SK-N-SH (cell line): Measurements from ENCODE around the gene DDX31. TPM values are rescaled to one million over a fixed set of nuclear protein-coding genes. Genes with fewer than 3 reads are reported as not detected.

ENCODE experiments used
- CTCF ChIA-PET: fragments of 300-600, 350-600 bp; formaldehyde crosslinking; extraction: SDS; loops from one replicate; lab custom pipeline; 2021; lab: Yijun Ruan, JAX
- POLR2A ChIA-PET: fragments of 350-600 bp; sonication (Branson Sonifier 250); formaldehyde crosslinking; extraction: SDS; loops from one replicate; lab custom pipeline; 2020; ENCODE audit warnings: antibody characterized with exemption, inconsistent platforms; lab: Yijun Ruan, JAX
- DNase-seq: peaks from one replicate; pipeline ENCODE4 v3.0.0; 2012
- H2AFZ ChIP-seq: fragments of 200-600 bp; sonication (generic); 2 replicates; pipeline ENCODE4 v1.8.1; 2016; ENCODE audit warnings: antibody characterized with exemption, mild to moderate bottlenecking, low read depth
- H3F3A ChIP-seq: fragments of 200-600 bp; sonication (generic); replicated peaks from 2 replicates; pipeline ENCODE3; 2016; ENCODE audit warnings: antibody characterized with exemption, mild to moderate bottlenecking; ENCODE audit not compliant: insufficient read depth
- H3K27ac ChIP-seq, 2 experiments: fragments of 200-500 bp in 1 of 2; fragments of 200-600 bp in 1 of 2; sonication (Bioruptor generic) in 1 of 2; sonication (generic), shearing (Covaris generic) in 1 of 2; 2 replicates each; pipeline versions ENCODE4 v1.5.1 to v1.6.1; 2014 to 2016; ENCODE audit warnings: low read depth in 2 of 2, inconsistent platforms in 1 of 2, low read length in 1 of 2, mild to moderate bottlenecking in 1 of 2, mixed read lengths in 1 of 2
- H3K27me3 ChIP-seq: fragments of 200-600 bp; sonication (generic), shearing (Covaris generic); 2 replicates; pipeline ENCODE4 v1.6.1; 2016; ENCODE audit warnings: mixed run types; ENCODE audit not compliant: insufficient read depth
- H3K36me3 ChIP-seq, 2 experiments: fragments of 200-500 bp in 1 of 2; fragments of 200-600 bp in 1 of 2; sonication (Bioruptor generic) in 1 of 2; sonication (generic) in 1 of 2; replicated peaks in 1 of 2; 2 replicates each; pipeline versions ENCODE3 to v1.5.1; 2014 to 2016; ENCODE audit warnings: low read length in 1 of 2, mild to moderate bottlenecking in 1 of 2; ENCODE audit not compliant: insufficient read depth in 2 of 2, control insufficient read depth in 1 of 2
- H3K4me1 ChIP-seq, 2 experiments: fragments of 200-500 bp in 1 of 2; fragments of 200-600 bp in 1 of 2; sonication (Bioruptor generic) in 1 of 2; sonication (generic), shearing (Covaris generic) in 1 of 2; 2 replicates each; pipeline versions ENCODE4 v1.5.1 to v1.6.1; 2014 to 2016; ENCODE audit warnings: low read depth in 1 of 2, low read length in 1 of 2, mixed run types in 1 of 2; ENCODE audit not compliant: insufficient read depth in 2 of 2, control insufficient read depth in 1 of 2
- H3K4me2 ChIP-seq: fragments of 200-600 bp; sonication (generic), shearing (Covaris generic); 2 replicates; pipeline ENCODE4 v1.6.1; 2017; ENCODE audit warnings: mixed run types
- H3K4me3 ChIP-seq, 2 experiments: fragments of 200-500 bp in 1 of 2; fragments of 200-600 bp in 1 of 2; sonication (Bioruptor generic) in 1 of 2; sonication (generic), shearing (Covaris generic) in 1 of 2; 2 replicates each; pipeline versions ENCODE4 v1.5.1 to v1.8.1; 2014 to 2016; ENCODE audit warnings: low read depth in 2 of 2, inconsistent platforms in 1 of 2, low read length in 1 of 2, mild to moderate bottlenecking in 1 of 2, mixed read lengths in 1 of 2, moderate library complexity in 1 of 2
- H3K79me2 ChIP-seq: fragments of 200-600 bp; sonication (generic); 2 replicates; pipeline ENCODE4 v1.8.1; 2017; ENCODE audit warnings: mild to moderate bottlenecking; ENCODE audit not compliant: insufficient read depth
- H3K9ac ChIP-seq: fragments of 200-600 bp; sonication (generic); 2 replicates; pipeline ENCODE4 v1.6.1; 2017; ENCODE audit warnings: mixed run types
- H3K9me2 ChIP-seq: fragments of 200-600 bp; sonication (generic); 2 replicates; pipeline ENCODE4 v1.6.1; 2017; ENCODE audit warnings: mixed run types
- H3K9me3 ChIP-seq: fragments of 200-600 bp; sonication (generic); 2 replicates; pipeline ENCODE4 v1.6.1; 2017; ENCODE audit warnings: mixed run types, mild to moderate bottlenecking, moderate library complexity
- H4K20me1 ChIP-seq: fragments of 200-600 bp; sonication (generic); 2 replicates; pipeline ENCODE4 v1.6.1; 2017; ENCODE audit warnings: mild to moderate bottlenecking, mixed run types; ENCODE audit not compliant: insufficient read depth
- CHD2 ChIP-seq: fragments of 150-350 bp; IDR thresholded peaks from 2 replicates; pipeline ENCODE4 v1.6.1; 2018; ENCODE audit warnings: low read length; ENCODE audit not compliant: partially characterized antibody
- CTCF ChIP-seq: fragments of 200-600 bp; sonication (generic); IDR thresholded peaks from 2 replicates; pipeline ENCODE4 v1.6.1; 2017; ENCODE audit warnings: antibody characterized with exemption, mild to moderate bottlenecking, moderate library complexity
- GATA2 ChIP-seq: sonication (generic); formaldehyde crosslinking; IDR thresholded peaks from 2 replicates; pipeline ENCODE4 v1.5.0; 2020; ENCODE audit warnings: mild to moderate bottlenecking, missing genetic modification reagents
- MEF2A ChIP-seq: IDR thresholded peaks from 2 replicates; pipeline ENCODE4 v1.4.0; 2012; ENCODE audit warnings: low read depth, borderline replicate concordance
- NFIC ChIP-seq: IDR thresholded peaks from 2 replicates; pipeline ENCODE4 v1.4.0; 2012; ENCODE audit warnings: borderline replicate concordance
- POLR2AphosphoS5 ChIP-seq: IDR thresholded peaks from 2 replicates; pipeline ENCODE4 v1.6.1; 2012; ENCODE audit warnings: low read depth, low read length
- RCOR1 ChIP-seq: fragments of 150-350 bp; IDR thresholded peaks from 2 replicates; pipeline ENCODE4 v1.6.1; 2017; ENCODE audit warnings: antibody characterized with exemption, low read length
- REST ChIP-seq: IDR thresholded peaks from 2 replicates; pipeline ENCODE4 v1.6.1; 2012; ENCODE audit warnings: mild to moderate bottlenecking, low read depth, low read length, moderate library complexity
- RFX5 ChIP-seq: IDR thresholded peaks from 2 replicates; pipeline ENCODE4 v1.6.1; 2012; ENCODE audit warnings: mild to moderate bottlenecking, improper control_type of control experiment, low read length
- SIN3A ChIP-seq: IDR thresholded peaks from 2 replicates; pipeline ENCODE4 v1.6.1; 2012; ENCODE audit warnings: low read depth, mild to moderate bottlenecking, low read length, moderate library complexity, borderline replicate concordance
- SMC3 ChIP-seq: IDR thresholded peaks from 2 replicates; pipeline ENCODE4 v1.6.1; 2012; ENCODE audit warnings: low read depth, low read length, improper control_type of control experiment
- YY1 ChIP-seq: IDR thresholded peaks from 2 replicates; pipeline ENCODE4 v1.4.0; 2012; ENCODE audit warnings: low read depth, mild to moderate bottlenecking
- WGBS: methylation state at CpG from one replicate; pipeline ENCODE4 v1.1.6; 2017; ENCODE audit warnings: low lambda C conversion rate; 5-methylcytosine and 5-hydroxymethylcytosine counted together
- polyA plus RNA-seq, 3 experiments: library from polyadenylated mRNA; depleted of rRNA; stranded (reverse); fragments of >200 nt; gene quantifications; 2 replicates each; pipeline ENCODE4 v1.2.3, GENCODE V29; 2012

DDX31 gene
- polyA plus RNA-seq, 1 of the 3 experiments (the other 2 are of a cell fraction) = 13.9 TPM

- no peak for TF ChIP-seq CTCF
- no peak for TF ChIP-seq RCOR1
- TF ChIP-seq CHD2 = no peak
- no peak for TF ChIP-seq SIN3A
- TF ChIP-seq YY1 = no peak
- TF ChIP-seq NFIC = no peak
- TF ChIP-seq RFX5 = no peak
- no peak for TF ChIP-seq SMC3
- no peak for TF ChIP-seq MEF2A
- no peak for TF ChIP-seq GATA2 (CRISPR knock-in tag)
- TF ChIP-seq, all 33 proteins: peak for 0
Observed at GRCh38 chr9:132697230-132697629, 27.4 kb upstream of the DDX31 start (continued).

- Histone ChIP-seq H4K20me1 (no peaks in the 10 kb centered on the region), H3K4me2 (no peak overlapping the region), H3K36me3 (peaks cover 36 to 47% of the 10 kb centered on the region in 2 experiments), H3K79me2 (0 out of 2 replicates have a peak, but pooled peaks cover 3% of the 10 kb centered on the region), H3K9ac (no peak overlapping the region), H3K4me1 (no peaks in the 10 kb centered on the region), H3K9me3 (peaks cover 11% of the 10 kb centered on the region; the same call in 1 of the 2 replicates), H2AFZ (no peak overlapping the region), H3K27ac (no peak overlapping the region), H3K4me3 (no peak overlapping the region), H3F3A (peaks cover 8% of the 10 kb centered on the region), H3K9me2 (no peaks in the 10 kb centered on the region), H3K27me3 (no peaks in the 10 kb centered on the region)
- ChIA-PET POLR2A (interaction anchor here (0.5 kb wide), 1 partner anchor 25 kb away, joined by 3 read pairs; the partner anchor contains the start of gene DDX31), CTCF (interaction anchor here (0.8 to 1.0 kb wide), 3 partner anchors 43 to 208 kb away, joined by 3 to 4 read pairs (median 3); no protein-coding TSS in a partner anchor)
- no peak for DNase-seq
- no peak for TF ChIP-seq REST
- no peak for TF ChIP-seq YY1
- 0 out of 2 replicates have a peak, but pooled peaks have one; percentile 12 for TF ChIP-seq CTCF
- no peak for TF ChIP-seq POLR2AphosphoS5
- WGBS = 89% methylated on average over 2 of the region's 2 CpGs
Observed at GRCh38 chr9:132694144-132694543, 24.4 kb upstream of the DDX31 start.
